ENCODE measurements around the gene GMEB2.
A peak's percentile ranks its signal among the peaks of the same experiment; 100 is the strongest.

Gene GMEB2

GRCh38 chr20:63543131-63543530 is 83.8 kb downstream of the GMEB2 start:
- TF ChIP-seq CTCF (IDR thresholded peaks at IDR 0.05; ENCODE audit: borderline replicate concordance, insufficient read depth, low read depth, low read length), result no peak
- H3K4me3 ChIP-seq (ENCODE audit: low read depth, low read length), result no peak overlapping the region

GRCh38 chr20:63542696-63543095 is 84.2 kb downstream of the GMEB2 start:
- H3K4me3 ChIP-seq (ENCODE audit: low read depth, low read length), result peak overlapping the region; percentile 30
- no peak for TF ChIP-seq CTCF (IDR thresholded peaks at IDR 0.05; ENCODE audit: borderline replicate concordance, insufficient read depth, low read depth, low read length)

- peak overlapping the region; percentile 30 for H3K4me3 ChIP-seq (ENCODE audit: low read depth, low read length)
- TF ChIP-seq CTCF (IDR thresholded peaks at IDR 0.05; ENCODE audit: borderline replicate concordance, insufficient read depth, low read depth, low read length), result no peak
These were observed 84.8 kb downstream of the GMEB2 start for GRCh38 chr20:63542031-63542559.

- no peak for TF ChIP-seq CTCF (IDR thresholded peaks at IDR 0.05; ENCODE audit: borderline replicate concordance, insufficient read depth, low read depth, low read length)
These were observed 85.5 kb downstream of the GMEB2 start for GRCh38 chr20:63541371-63541770.

GRCh38 chr20:63540417-63541186 is 86.3 kb downstream of the GMEB2 start:
- H3K4me3 ChIP-seq (ENCODE audit: low read depth, low read length), result no peak overlapping the region
- TF ChIP-seq CTCF (IDR thresholded peaks at IDR 0.05; ENCODE audit: borderline replicate concordance, insufficient read depth, low read depth, low read length), result no peak

More at GRCh38 chr20:63541371-63541770, 85.5 kb downstream of the GMEB2 start:
- no peak overlapping the region for H3K4me3 ChIP-seq (ENCODE audit: low read depth, low read length)

GRCh38 chr20:63539441-63540370 is 87.2 kb downstream of the GMEB2 start:
- H3K4me3 ChIP-seq (ENCODE audit: low read depth, low read length), result no peak overlapping the region
- no peak for TF ChIP-seq CTCF (IDR thresholded peaks at IDR 0.05; ENCODE audit: borderline replicate concordance, insufficient read depth, low read depth, low read length)
